ENCODE measurements around the gene MACROD1. TPM values are rescaled to one million over a fixed set of nuclear protein-coding genes. Genes with fewer than 3 reads are reported as not detected.

MACROD1 gene
- total and polyA plus RNA-seq, 2 experiments from 2014 or later = 21.2 to 403 TPM

DNA sequence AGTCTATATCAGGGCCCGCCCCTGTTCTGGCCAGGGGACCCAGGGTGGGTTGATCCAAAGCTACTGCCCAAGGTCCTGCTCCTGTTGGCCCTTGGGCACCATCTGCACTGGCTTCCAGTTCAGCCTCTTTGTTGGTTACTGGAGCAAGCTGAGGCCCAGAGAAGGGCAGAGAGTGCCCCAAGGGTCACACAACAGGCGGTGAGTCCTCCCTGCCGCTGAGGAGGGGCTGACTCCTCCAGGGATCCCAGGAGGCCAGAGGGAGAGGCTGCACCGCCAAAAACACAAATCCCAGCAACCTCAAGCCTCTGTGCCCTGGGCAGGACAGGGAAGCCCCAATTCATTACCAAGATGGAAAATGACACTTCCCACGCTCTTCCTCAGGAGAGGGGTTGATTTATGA lies 61.3 kb downstream of the MACROD1 start:
- 90 to 92% methylated on average over 5 of the region's 5 CpGs for WGBS, 2 experiments (ENCODE audit: low coverage in 1 of 2, low lambda C conversion rate in 2 of 2, missing lambda C conversion rate in 2 of 2)

DNA sequence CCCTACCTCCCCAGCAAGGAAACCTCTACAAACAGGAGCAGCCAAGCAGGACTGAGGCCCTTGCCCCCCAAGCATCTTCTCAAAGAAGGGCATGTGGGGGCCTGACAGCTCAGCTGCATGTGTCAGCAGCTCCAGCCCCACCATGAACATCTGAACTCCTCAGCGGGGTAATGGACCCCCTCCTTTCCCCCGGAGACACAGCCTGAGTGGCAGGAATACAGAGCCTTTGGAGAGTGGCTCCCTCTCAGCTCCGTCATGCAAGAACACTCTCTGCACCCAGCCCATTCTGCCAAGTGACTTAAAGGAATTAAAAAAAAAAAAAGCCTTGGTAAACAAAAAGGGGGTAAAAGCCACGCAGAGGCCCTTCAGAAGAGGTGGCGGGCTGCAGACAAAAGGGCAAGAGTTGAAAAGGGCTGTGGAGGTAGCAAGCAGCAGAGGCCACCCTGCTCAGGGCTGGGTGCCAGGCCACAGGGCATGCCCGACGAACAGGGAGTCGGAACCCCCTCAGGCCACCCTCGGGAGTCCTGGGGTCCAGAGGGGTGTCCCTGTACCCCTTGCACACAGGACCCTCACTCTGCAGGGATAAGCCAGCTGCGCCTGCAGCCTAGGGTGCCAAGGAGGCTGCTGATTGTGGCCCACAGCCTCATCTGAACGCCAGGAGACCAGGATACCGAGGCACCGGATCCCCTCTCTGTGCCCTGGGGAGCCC lies 62.5 kb downstream of the MACROD1 start:
- no peak for DNase-seq
- H3K36me3 ChIP-seq (ENCODE audit: low read depth) = no peaks in the 10 kb centered on the region
- no peaks in the 10 kb centered on the region for H3F3A ChIP-seq (ENCODE audit: insufficient read depth)
- H3K27ac ChIP-seq = no peak overlapping the region
- no peaks in the 10 kb centered on the region for H3K4me1 ChIP-seq (ENCODE audit: insufficient read depth)
- H3K9ac ChIP-seq = no peak overlapping the region
- no peaks in the 10 kb centered on the region for H4K20me1 ChIP-seq (ENCODE audit: insufficient read depth)
- no peak overlapping the region for H3K4me2 ChIP-seq (ENCODE audit: unreplicated experiment)
- no peaks in the 10 kb centered on the region for H3K79me2 ChIP-seq (ENCODE audit: insufficient read depth)
- TF ChIP-seq EZH2phosphoT487 (IDR thresholded peaks at IDR 0.05; ENCODE audit: insufficient read depth, low read depth) (no peak), EZH2 (IDR thresholded peaks at IDR 0.05; ENCODE audit: insufficient read depth, poor library complexity, severe bottlenecking) (no peak)
- H3K27me3 ChIP-seq (replicated peaks; ENCODE audit: insufficient read depth) = no peaks in the 10 kb centered on the region
- no peaks in the 10 kb centered on the region for H3K9me2 ChIP-seq (ENCODE audit: insufficient read depth)
- H3K9me3 ChIP-seq (ENCODE audit: low read depth) = no peaks in the 10 kb centered on the region
- WGBS, 2 experiments (ENCODE audit: low coverage in 1 of 2, low lambda C conversion rate in 2 of 2, missing lambda C conversion rate in 2 of 2) = 88% methylated on average over 11 to 13 of the region's 13 CpGs
- no peak overlapping the region for H3K4me3 ChIP-seq
- in situ Hi-C loops (cut with MboI) = no loop called here
- no peak overlapping the region for H2AFZ ChIP-seq

More for the DNA sequence above, 61.3 kb downstream of the MACROD1 start:
- H3K9me3 ChIP-seq (ENCODE audit: low read depth) = no peaks in the 10 kb centered on the region
- H3K4me3 ChIP-seq = no peak overlapping the region
- no peak overlapping the region for H3K4me2 ChIP-seq (ENCODE audit: unreplicated experiment)
- in situ Hi-C loops (cut with MboI) = no loop called here
- no peaks in the 10 kb centered on the region for H3K36me3 ChIP-seq (ENCODE audit: low read depth)
- H3K4me1 ChIP-seq (ENCODE audit: insufficient read depth) = no peaks in the 10 kb centered on the region
- H3K9ac ChIP-seq = no peak overlapping the region
- H4K20me1 ChIP-seq (ENCODE audit: insufficient read depth) = no peaks in the 10 kb centered on the region
- no peak overlapping the region for H3K27ac ChIP-seq
- no peak for DNase-seq
- H3K9me2 ChIP-seq (ENCODE audit: insufficient read depth) = no peaks in the 10 kb centered on the region
- no peak overlapping the region for H2AFZ ChIP-seq
- no peaks in the 10 kb centered on the region for H3K79me2 ChIP-seq (ENCODE audit: insufficient read depth)
- no peaks in the 10 kb centered on the region for H3K27me3 ChIP-seq (replicated peaks; ENCODE audit: insufficient read depth)
- no peaks in the 10 kb centered on the region for H3F3A ChIP-seq (ENCODE audit: insufficient read depth)
- TF ChIP-seq EZH2phosphoT487 (IDR thresholded peaks at IDR 0.05; ENCODE audit: insufficient read depth, low read depth) (no peak), EZH2 (IDR thresholded peaks at IDR 0.05; ENCODE audit: insufficient read depth, poor library complexity, severe bottlenecking) (no peak)

DNA sequence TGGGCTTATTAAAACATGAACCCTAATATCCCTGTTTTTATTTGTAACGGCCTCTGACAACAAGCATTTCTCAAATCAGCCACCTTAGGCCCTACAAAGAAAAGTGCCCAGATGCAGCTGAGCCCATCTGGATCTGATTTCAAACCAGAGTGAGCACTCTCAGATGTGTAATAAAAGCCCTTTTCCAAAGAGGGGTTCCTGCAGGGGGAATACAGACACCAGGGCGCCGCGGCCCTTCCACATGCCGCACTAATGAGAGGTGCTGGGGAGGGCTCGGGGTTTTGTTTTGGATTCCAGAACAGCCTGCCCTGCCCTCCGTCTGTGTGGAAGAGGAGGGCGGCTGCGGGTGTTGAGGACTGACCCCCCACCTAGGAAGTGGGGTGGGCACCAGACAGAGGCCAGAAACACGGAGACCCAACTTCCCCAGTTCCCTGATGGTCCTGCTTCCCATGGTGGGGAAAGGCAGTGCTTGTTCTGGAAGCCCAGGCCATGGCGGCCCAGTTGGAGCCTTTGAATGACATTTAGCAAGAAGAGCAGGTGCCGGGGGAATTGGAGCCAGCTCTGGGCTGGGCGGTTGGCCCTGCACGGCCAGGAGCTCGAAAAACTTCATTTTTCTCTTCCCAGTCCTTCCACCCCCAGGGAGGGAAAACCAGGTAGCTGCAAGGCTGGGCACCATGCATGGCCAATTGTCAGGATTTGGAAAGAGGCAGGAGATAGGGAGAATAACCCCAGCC lies 63.7 kb downstream of the MACROD1 start:
- no peak overlapping the region for H3K4me2 ChIP-seq (ENCODE audit: unreplicated experiment)
- H3K9me2 ChIP-seq (ENCODE audit: insufficient read depth) = no peaks in the 10 kb centered on the region
- no peak overlapping the region for H3K4me3 ChIP-seq
- no peak overlapping the region for H2AFZ ChIP-seq
- in situ Hi-C loops (cut with MboI) = no loop called here
- no peaks in the 10 kb centered on the region for H3F3A ChIP-seq (ENCODE audit: insufficient read depth)
- no peaks in the 10 kb centered on the region for H4K20me1 ChIP-seq (ENCODE audit: insufficient read depth)
- TF ChIP-seq EZH2 (IDR thresholded peaks at IDR 0.05; ENCODE audit: insufficient read depth, poor library complexity, severe bottlenecking) (no peak), EZH2phosphoT487 (IDR thresholded peaks at IDR 0.05; ENCODE audit: insufficient read depth, low read depth) (no peak)
- H3K27ac ChIP-seq = no peak overlapping the region
- H3K9ac ChIP-seq = no peak overlapping the region
- H3K9me3 ChIP-seq (ENCODE audit: low read depth) = no peaks in the 10 kb centered on the region
- H3K36me3 ChIP-seq (ENCODE audit: low read depth) = no peaks in the 10 kb centered on the region
- H3K27me3 ChIP-seq (replicated peaks; ENCODE audit: insufficient read depth) = no peaks in the 10 kb centered on the region
- DNase-seq = no peak
- WGBS, 2 experiments (ENCODE audit: low coverage in 1 of 2, low lambda C conversion rate in 2 of 2, missing lambda C conversion rate in 2 of 2) = 83 to 87% methylated on average over 14 to 15 of the region's 15 CpGs
- no peaks in the 10 kb centered on the region for H3K79me2 ChIP-seq (ENCODE audit: insufficient read depth)
- H3K4me1 ChIP-seq (ENCODE audit: insufficient read depth) = no peaks in the 10 kb centered on the region

DNA sequence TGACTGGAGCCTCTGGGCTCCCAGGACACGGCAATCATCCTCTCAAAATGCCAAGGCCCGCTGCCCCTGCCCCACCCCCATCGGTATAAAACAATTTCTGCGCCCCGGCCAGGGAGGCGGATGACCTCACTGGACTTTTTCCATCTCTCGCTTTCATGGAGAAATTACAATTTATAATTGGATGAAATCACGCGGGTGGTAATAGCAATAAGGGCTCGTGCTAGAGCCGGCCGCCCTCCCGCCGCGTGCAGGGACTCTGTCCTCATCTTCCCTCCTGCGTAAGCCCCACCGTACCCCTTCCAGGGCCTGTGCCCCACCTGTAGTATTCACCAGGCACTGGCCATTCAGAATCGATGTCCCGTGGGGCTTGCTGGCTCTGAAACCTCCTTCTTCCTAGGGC lies 64.5 kb downstream of the MACROD1 start:
- Histone ChIP-seq H3F3A (ENCODE audit: insufficient read depth) (no peaks in the 10 kb centered on the region), H3K4me3 (no peak overlapping the region), H2AFZ (no peak overlapping the region), H3K9ac (no peak overlapping the region), H4K20me1 (ENCODE audit: insufficient read depth) (no peaks in the 10 kb centered on the region), H3K9me2 (ENCODE audit: insufficient read depth) (no peaks in the 10 kb centered on the region), H3K4me1 (ENCODE audit: insufficient read depth) (no peaks in the 10 kb centered on the region), H3K79me2 (ENCODE audit: insufficient read depth) (no peaks in the 10 kb centered on the region), H3K4me2 (ENCODE audit: unreplicated experiment) (no peak overlapping the region), H3K27ac (no peak overlapping the region), H3K9me3 (ENCODE audit: low read depth) (no peaks in the 10 kb centered on the region), H3K36me3 (ENCODE audit: low read depth) (no peaks in the 10 kb centered on the region), H3K27me3 (replicated peaks; ENCODE audit: insufficient read depth) (no peaks in the 10 kb centered on the region)
- peak; percentile 34 for DNase-seq
- in situ Hi-C loops (cut with MboI) = no loop called here
- 17 to 19% methylated on average over 18 to 19 of the region's 19 CpGs for WGBS, 2 experiments (ENCODE audit: low coverage in 1 of 2, low lambda C conversion rate in 2 of 2, missing lambda C conversion rate in 2 of 2)
- no peak for TF ChIP-seq EZH2 (IDR thresholded peaks at IDR 0.05; ENCODE audit: insufficient read depth, poor library complexity, severe bottlenecking)
- no peak for TF ChIP-seq EZH2phosphoT487 (IDR thresholded peaks at IDR 0.05; ENCODE audit: insufficient read depth, low read depth)

Data from GM23248 (cell line).